Panc1 (cell line): ENCODE results near the gene VAMP5. TPM values are rescaled to one million over a fixed set of nuclear protein-coding genes. Genes with fewer than 3 reads are reported as not detected.
"Not testable (repeated sequence)": the region's sequence is repeated elsewhere in the genome, so short reads cannot be mapped to it uniquely, and the experiment has no call there.

Source experiments
- ATAC-seq: fragments of 200-7000 bp; cut with Tn5 transposase; 2 replicates; pipeline ENCODE4 v1.9.1; 2020; ENCODE audit warnings: mild to moderate bottlenecking, moderate library complexity
- BruUV-seq: library from RNA; stranded (reverse); fragments of 400-500 nt; replicated peaks from 2 replicates; lab custom pipeline; 2021; lab: Mats Ljungman, UMichigan
- CTCF ChIA-PET: fragments of 300-600 bp; sonication (Branson Sonifier 250); formaldehyde crosslinking; loops from one replicate; lab custom pipeline; 2022; ENCODE audit warnings: antibody characterized with exemption; lab: Charles Lee
- POLR2A ChIA-PET: fragments of 300-600 bp; sonication (Branson Sonifier 250); formaldehyde crosslinking; loops from one replicate; lab custom pipeline; 2022; ENCODE audit warnings: antibody characterized with exemption; lab: Charles Lee
- DNase-seq: peaks from one replicate; pipeline ENCODE4 v3.0.0-alpha.2; 2010; ENCODE audit warnings: low read depth, low spot score
- H3K27ac ChIP-seq: 2 replicates; pipeline ENCODE4 v1.5.1; 2011; ENCODE audit warnings: mild to moderate bottlenecking, low read length, inconsistent platforms
- H3K27me3 ChIP-seq: fragments of 200-500 bp; sonication (Bioruptor generic); 2 replicates; pipeline ENCODE4 v1.6.0; 2014; ENCODE audit warnings: low read length, inconsistent platforms; ENCODE audit not compliant: control insufficient read depth, insufficient read depth
- H3K36me3 ChIP-seq: fragments of 200-500 bp; sonication (Bioruptor generic); 2 replicates; pipeline ENCODE4 v1.5.1; 2014; ENCODE audit warnings: inconsistent platforms, mild to moderate bottlenecking, low read length, moderate library complexity; ENCODE audit not compliant: control insufficient read depth, insufficient read depth
- H3K4me1 ChIP-seq: 2 replicates; pipeline ENCODE4 v1.5.1; 2011; ENCODE audit warnings: inconsistent platforms, mild to moderate bottlenecking, low read length, moderate library complexity; ENCODE audit not compliant: control insufficient read depth, insufficient read depth
- H3K4me3 ChIP-seq, 2 experiments: 2 replicates each; pipeline ENCODE4 v1.5.1; 2011 to 2012; ENCODE audit warnings: low read depth in 2 of 2, low read length in 2 of 2, mild to moderate bottlenecking in 2 of 2, inconsistent platforms in 1 of 2, moderate library complexity in 1 of 2
- H3K9me3 ChIP-seq: fragments of 200-500 bp; sonication (Bioruptor generic); 2 replicates; pipeline ENCODE4 v1.5.1; 2014; ENCODE audit warnings: low read depth, mild to moderate bottlenecking, inconsistent platforms, low read length, moderate library complexity; ENCODE audit not compliant: control insufficient read depth, insufficient read depth
- CTCF ChIP-seq: fragments of 450-650 bp; IDR thresholded peaks from 2 replicates; pipeline ENCODE4 v1.5.1; 2017; ENCODE audit warnings: mild to moderate bottlenecking
- POLR2AphosphoS5 ChIP-seq: IDR thresholded peaks from 2 replicates; pipeline ENCODE4 v1.6.1; 2012; ENCODE audit warnings: mild to moderate bottlenecking, low read depth, low read length, moderate library complexity
- REST ChIP-seq, 2 experiments: IDR thresholded peaks; 2 replicates each; pipeline ENCODE4 v1.6.1; 2011 to 2012; ENCODE audit warnings: low read depth in 2 of 2, control low read depth in 1 of 2, low read length in 1 of 2, mild to moderate bottlenecking in 1 of 2, moderate library complexity in 1 of 2; ENCODE audit not compliant: insufficient read depth in 1 of 2
- SIN3A ChIP-seq: IDR thresholded peaks from 2 replicates; pipeline ENCODE4 v1.6.1; 2012; ENCODE audit warnings: low read depth, mild to moderate bottlenecking, low read length, moderate library complexity, borderline replicate concordance; ENCODE audit not compliant: insufficient read depth
- TCF7L2 ChIP-seq: IDR thresholded peaks from 2 replicates; pipeline ENCODE4 v1.6.1; 2011; ENCODE audit warnings: mild to moderate bottlenecking, low read depth, low read length, inconsistent platforms
- in situ Hi-C: cut with HindIII; loops from 2 replicates; pipeline ENCODE4 v1.10.0; 2016; ENCODE audit warnings: low sequenced_read_pairs, low pct_unique_long_range_greater_than_20kb
- intact Hi-C: fragments of 100-400 bp; cut with micrococcal nuclease; formaldehyde crosslinking; loops from one replicate; pipeline ENCODE4 v1.10.0; 2022; ENCODE audit not compliant: unreplicated experiment
- total RNA-seq: library from RNA; stranded (reverse); gene quantifications from one replicate; pipeline ENCODE4 v1.2.1, GENCODE V29; 2021; ENCODE audit not compliant: unreplicated experiment

Gene VAMP5
- total RNA-seq, 1 experiment from 2014 or later: 21.3 TPM

GRCh38 chr2:85544915-85545779 lies 39.1 kb upstream of the VAMP5 start:
- intact Hi-C loops (loop anchor here (2.0 kb wide), 1 partner anchor 154 kb away; no protein-coding TSS in a partner anchor), in situ Hi-C loops (loop anchor here (25.0 kb wide), 1 partner anchor 133 kb away; the partner anchor contains the start of genes CAPG and SH2D6)
- peaks cover 36% of the 10 kb centered on the region for H3K36me3 ChIP-seq
- H3K27me3 ChIP-seq, DNase-seq, CTCF ChIA-PET, H3K9me3 ChIP-seq, ATAC-seq, BruUV-seq: not testable (repeated sequence)
- H3K27ac ChIP-seq: peak overlapping the region; percentile 100
- peaks cover 80% of the 10 kb centered on the region for H3K4me1 ChIP-seq
- H3K4me3 ChIP-seq: peak overlapping the region in 1 of 2 experiments; percentile 99; a peak in 2 of 4 replicates
- 0 out of 2 replicates have a peak, but pooled peaks have one; percentile 22 for TF ChIP-seq SIN3A
- POLR2A ChIA-PET: interaction anchor here (0.7 to 2.4 kb wide), 9 partner anchors 22 to 124 kb away, joined by 3 to 6 read pairs (median 5); no protein-coding TSS in a partner anchor

- Histone ChIP-seq H3K27ac (peak overlapping the region; percentile 100), H3K9me3 (no peaks in the 10 kb centered on the region), H3K27me3 (no peaks in the 10 kb centered on the region), H3K4me3 (no peak overlapping the region), H3K36me3 (peaks cover 33% of the 10 kb centered on the region), H3K4me1 (peaks cover 85% of the 10 kb centered on the region)
- POLR2A ChIA-PET: interaction anchor here (0.9 to 2.4 kb wide), 6 partner anchors 23 to 124 kb away, joined by 3 to 6 read pairs (median 4); no protein-coding TSS in a partner anchor
- TF ChIP-seq SIN3A: no peak
- no peak for TF ChIP-seq POLR2AphosphoS5
- TF ChIP-seq CTCF: no peak
- TF ChIP-seq TCF7L2: no peak
- TF ChIP-seq REST (IDR thresholded peaks at IDR 0.05; ENCODE audit: insufficient read depth in 1 of 2, low read depth in 2 of 2, low read length in 1 of 2): no peak
- in situ Hi-C loops (loop anchor here (25.0 kb wide), 1 partner anchor 134 kb away; the partner anchor contains the start of genes CAPG and SH2D6), intact Hi-C loops (loop anchor here (2.0 kb wide), 2 partner anchors 125 to 155 kb away; no protein-coding TSS in a partner anchor)
- CTCF ChIA-PET: no interaction called here
- no TSS peak for BruUV-seq
- DNase-seq (no peak), ATAC-seq (no peak; the same call in 1 of the 2 replicates)
Measured at GRCh38 chr2:85545780-85546240, 38.4 kb upstream of the VAMP5 start.
